T-helper 2 cell (primary cell): ENCODE data around the gene DHDH.

Experiments
- DNase-seq, 5 experiments: peaks; one replicate each; pipeline versions ENCODE4 v3.0.0 to v3.0.0-alpha.2; 2012 to 2022

DHDH gene

DNA sequence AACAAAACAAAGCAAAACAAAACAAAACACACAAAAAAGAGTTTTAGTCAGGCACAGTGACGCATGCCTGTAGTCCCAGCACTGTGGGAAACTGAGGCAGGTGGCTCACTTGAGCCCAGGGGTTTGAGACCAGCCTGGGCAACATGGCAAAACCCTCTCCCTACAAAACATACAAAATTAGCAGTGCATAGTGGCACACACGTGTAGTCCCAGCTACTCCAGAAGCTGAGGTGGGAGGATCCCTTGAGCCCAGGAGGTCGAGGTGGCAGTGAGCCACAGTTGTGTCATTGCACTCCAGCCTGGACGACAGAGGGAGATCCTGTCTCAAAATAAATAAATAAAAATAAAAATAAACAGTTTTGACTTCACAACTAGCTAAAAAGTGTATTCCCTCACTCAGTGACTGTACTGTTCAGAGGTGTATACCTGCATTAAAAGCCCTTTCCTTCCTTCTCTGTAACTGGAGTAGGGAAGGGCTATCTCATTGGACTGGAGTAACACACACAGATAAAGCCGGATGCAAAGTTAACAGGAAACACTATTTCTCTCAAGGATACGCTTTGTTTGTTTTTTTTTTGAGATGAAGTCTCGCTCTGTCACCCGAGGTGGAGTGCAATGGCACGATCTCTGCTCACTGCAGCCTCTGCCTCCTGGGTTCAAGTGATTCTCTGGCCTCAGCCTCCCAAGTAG is 17.5 kb downstream of the DHDH start:
- DNase-seq = no peak

DNA sequence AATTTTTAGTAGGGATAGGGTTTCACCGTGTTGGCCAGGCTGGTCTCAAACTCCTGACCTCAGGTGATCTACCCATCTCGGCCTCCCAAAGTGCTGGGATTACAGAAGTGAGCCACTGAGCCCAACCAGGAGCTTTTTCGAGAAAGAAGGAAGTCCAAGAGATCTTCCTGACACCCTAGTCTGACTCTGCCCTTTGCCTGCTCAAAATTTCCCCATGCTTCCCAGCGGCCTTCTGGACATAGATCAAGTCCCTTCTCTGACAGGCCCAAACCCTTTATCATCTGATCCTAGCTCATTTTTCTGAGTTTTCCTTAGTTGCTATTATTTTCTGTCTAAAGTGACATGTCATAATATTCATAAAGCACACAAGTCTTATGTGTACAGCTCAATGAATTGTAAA is 19.6 kb downstream of the DHDH start:
- DNase-seq = no peak

DNA sequence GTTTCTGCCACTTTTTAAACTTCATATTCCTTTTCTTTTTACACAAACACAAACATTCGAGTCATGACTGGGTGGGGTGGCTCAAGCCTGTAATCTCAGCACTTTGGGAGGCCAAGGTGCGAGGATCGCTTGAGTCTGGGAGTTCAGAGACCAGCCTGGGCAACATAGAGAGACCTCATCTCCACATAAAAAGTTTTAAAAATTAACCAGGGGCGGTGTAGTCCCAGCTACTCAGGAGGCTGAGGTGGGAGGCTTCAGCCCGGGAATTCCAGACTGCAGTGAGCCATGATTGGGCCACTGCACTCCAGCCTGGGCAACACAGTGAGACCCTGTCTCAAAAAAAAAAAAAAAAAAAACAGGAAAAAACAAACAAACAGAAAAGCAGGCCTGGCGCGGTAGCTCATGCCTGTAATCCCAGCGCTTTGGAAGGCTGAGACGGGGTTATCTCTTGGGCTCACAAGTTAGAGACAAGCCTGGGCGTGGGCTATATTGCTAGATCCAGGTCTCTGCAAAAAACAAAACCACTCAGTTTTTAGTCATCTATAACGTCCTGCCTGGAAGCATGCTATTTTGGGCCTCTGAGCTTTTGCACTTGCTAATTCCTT is 20.6 kb downstream of the DHDH start:
- DNase-seq = no peak

DNA sequence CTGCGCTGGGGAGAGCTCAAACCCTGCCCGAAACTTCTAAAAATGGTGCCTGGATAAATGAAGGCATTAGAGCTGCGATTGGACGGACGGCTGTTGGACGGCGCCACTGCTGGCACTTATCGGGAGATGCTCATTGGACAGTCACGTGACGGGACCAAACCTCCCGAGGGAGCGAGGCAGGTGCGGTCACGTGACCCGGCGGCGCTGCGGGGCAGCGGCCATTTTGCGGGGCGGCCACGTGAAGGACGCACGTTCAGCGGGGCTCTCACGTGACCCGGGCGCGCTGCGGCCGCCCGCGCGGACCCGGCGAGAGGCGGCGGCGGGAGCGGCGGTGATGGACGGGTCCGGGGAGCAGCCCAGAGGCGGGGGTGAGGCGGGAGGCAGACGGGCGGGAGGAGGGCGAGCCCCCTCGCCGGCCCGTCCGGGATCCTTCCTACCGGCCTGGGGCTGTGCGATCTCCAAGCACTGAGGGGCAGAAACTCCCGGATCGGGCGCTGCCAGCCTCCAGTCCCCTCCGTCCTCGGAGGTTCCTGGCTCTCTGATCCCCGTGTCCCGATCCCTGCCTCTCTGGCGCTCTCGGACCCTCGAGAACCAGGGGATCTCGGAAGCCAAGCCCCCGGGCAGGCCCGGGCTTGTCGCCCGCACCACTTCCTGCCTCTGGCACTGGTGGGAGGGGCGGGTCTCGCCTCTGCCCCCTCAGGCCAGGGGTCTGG is 21.3 kb downstream of the DHDH start, which contains the start of gene BAX:
Gene BAX (plus strand): TSS at position 281 of the 713 bp plus-strand sequence. CDS start 54 bp downstream, at position 335.
- peak; percentile 66 to 96 (median 79) for DNase-seq

DNA sequence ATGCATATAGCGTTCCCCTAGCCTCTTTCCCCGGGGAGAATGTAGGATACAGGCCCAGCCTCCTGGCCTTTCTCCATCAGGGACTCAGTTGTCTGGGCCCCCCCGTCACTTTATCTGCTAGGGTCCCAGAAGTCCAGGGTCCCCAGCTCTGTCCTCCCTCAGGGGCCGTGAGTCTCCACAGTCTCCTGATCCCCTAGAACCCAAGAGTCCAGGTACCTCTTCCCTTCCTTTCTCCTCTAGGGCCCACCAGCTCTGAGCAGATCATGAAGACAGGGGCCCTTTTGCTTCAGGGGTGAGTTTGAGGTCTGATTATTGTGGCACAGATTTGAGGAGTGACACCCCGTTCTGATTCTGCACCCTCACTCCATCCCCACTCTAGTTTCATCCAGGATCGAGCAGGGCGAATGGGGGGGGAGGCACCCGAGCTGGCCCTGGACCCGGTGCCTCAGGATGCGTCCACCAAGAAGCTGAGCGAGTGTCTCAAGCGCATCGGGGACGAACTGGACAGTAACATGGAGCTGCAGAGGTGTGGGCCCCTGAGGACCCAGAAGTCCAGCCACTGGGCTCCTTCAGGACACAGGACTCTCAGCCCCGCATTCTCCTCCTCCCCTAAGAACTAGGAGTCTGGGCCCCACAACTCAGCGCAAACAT is 21.9 kb downstream of the DHDH start:
- DNase-seq = no peak

DNA sequence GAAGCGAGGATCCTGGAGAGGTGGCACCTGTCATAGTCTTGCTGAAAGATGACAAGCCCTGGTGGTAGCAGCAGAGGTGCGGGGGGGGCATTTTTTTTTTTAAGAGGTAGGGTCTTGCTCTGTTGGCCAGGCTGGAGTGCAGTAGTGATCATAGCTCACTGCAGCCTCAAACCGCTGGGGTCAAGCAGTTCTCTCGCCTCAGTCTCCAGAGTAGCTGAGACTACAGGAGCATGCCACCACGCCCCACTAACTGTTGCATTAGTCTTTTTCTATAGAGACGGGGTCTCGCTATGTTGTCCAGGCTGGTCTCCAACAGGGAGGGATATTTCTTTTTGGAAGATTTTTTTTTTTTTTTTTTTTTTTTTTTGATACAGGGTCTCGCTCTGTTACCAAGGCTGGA is 24.5 kb downstream of the DHDH start:
- DNase-seq = no peak

DNA sequence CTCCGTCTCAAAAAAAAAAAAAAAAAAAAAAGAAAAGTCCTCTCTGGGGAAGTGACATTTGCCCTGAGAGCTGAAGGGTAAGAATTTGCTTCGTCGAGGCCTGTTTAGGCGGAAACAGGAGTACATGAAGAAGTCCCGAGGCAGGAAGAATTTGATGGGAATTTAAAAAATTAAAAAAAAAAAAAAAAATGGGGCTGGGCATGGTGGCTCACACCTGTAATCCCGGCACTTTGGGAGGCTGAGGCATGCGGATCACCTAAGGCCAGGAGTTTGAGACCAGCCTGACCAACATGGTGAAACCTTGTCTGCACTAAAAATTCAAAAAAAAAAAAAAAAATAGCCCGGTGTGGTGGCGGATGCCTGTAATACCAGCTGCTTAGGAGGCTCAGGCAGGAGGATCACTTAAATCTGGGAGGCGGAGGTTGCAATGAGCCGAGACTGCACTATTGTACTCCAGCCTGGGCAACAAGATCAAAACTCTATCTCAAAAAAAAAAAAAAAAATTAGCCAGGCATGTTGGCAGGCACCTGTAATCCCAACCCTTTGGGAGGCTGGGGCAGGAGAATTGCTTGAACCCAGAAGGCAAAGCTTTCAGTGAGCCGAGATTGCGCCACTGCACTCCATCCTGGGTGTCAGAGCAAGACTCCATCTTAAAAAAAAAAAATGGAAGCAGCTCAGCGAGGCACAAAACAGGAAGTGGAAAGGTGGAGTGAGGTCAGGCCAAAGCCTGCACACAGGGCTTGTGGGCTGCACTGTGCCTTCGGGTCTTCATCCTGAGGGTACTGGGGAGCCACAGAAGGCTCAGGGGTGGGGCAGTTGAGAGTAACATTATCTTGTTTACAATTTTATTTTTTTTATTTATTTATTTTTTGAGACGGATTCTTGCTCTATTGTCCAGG is 26.1 kb downstream of the DHDH start:
- DNase-seq = peak in 1 of 5 experiments; percentile 65

DNA sequence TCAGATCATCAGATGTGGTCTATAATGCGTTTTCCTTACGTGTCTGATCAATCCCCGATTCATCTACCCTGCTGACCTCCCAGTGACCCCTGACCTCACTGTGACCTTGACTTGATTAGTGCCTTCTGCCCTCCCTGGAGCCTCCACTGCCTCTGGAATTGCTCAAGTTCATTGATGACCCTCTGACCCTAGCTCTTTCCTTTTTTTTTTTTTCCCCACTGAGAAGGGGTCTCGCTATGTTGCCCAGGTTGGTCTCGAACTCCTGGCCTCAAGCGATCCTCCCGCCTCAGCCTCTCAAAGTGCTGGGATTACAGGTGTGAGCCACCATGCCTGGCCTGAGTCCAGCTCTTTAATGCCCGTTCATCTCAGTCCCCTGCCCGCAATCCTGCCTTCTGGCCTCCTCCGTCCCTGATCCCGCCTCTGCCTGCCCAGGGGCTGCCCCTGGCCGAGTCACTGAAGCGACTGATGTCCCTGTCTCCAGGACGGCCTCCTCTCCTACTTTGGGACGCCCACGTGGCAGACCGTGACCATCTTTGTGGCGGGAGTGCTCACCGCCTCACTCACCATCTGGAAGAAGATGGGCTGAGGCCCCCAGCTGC is 27.7 kb downstream of the DHDH start:
- no peak for DNase-seq

DNA sequence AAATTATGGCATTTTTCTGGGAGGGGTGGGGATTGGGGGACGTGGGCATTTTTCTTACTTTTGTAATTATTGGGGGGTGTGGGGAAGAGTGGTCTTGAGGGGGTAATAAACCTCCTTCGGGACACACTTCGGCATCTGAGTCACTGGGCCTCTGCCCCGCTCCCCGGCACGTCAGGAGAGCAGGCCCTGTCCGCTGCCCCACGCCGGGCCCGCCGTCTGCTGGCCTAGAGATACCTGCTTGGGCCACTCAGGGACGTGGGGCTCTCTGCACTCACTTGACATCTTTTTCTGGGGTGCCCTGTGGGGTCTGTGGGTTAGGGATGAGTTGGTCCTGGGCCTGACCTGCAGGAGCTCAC is 28.2 kb downstream of the DHDH start:
- no peak for DNase-seq

DNA sequence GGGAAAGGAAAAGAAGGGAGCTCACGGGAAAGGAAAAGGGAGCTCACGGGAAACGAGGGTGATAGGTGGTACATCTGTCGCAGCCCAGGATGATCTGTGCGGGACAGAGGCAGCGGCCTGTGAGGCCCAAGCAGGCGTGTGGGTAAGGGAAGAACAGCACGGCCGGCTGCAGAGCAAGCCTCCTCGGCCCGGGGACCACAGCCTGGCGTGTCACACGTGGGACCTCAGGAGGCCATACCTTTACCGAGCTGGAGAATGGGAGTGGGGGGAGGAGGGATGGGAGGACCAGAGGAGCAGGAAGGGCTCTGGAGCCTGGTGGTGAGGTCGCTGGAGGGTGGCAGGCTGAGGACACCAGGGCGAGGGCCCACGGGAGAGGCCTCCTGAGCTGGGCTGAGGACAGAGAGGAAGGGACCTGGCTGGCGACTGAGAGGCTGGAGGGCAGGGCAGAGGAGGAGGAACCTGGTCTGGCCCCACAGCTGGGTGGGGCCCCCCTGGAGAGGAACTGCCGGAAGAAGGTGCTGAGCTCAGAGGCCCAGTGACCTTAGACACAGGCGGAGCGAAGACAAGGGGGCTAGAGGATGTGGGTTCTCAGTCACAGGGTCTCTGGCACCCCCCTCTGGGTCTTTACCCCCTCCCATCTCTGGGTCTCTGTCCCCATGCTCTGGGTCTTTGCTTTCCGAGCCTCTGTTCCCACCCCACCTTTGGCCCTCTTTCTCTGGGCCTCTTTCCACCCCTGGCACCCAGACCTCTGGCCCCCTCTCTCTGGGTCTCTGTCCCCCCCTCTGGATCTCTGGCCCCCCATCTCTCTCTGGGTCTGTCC is 28.7 kb downstream of the DHDH start:
- peak in 2 of 5 experiments; percentile 30 to 61 for DNase-seq

DNA sequence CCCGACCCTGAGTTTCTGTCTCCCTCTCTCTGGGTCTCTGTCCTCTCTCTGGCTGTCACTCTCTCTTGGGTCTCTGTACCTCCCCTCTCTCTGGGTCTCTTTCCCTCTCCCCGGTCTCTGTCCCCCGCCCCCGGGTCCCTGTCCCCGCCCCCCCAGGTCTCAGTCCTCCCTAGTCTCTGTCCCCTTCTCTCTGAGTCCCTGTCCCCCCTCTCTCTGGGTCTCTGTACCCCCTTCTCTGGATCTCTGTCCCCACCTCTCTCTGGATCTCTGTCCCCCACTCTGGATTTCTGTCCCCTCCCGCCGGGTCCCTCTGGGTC is 29.3 kb downstream of the DHDH start:
- no peak for DNase-seq

DNA sequence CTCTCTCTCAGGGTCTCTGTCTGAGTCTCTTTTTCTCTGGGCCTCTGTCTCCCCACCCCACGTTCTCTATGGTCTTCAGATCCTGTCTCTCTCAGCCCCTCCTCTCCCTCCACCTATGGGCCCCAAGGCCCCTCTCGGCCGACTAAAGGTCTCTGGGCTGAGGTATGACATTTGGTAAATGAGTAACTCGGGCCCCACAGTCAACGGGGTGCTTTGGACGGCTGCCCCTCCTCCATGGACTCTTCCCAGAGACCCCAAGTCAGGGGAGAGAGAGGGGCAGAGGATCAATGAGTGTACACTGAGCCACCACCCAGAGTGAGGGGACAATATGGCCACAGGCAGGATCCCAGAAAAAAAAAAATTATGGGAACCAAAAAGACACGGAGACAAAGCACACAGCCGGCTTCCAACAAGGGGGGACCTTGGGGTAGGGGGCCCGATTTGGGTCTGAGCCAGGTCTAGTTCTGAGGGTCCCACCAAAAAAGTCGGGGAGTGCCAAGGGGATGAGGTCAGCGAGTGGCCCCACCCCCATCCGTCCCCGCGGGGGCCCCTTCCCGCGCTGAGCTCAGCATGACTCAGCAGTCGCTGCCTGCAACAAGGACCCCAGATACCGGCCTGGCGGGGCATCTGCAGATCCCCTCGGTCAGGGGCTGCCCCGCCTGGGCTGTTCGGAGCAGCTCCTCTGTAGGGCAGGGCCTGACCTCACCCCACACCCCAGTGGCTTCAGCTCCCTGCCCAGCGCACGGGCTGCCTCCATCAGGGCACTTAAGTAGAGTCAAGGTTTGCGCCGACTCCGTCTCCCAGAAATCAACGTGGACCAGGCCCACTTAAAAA is 30.1 kb downstream of the DHDH start:
- DNase-seq = peak; percentile 19 to 70 (median 29)

DNA sequence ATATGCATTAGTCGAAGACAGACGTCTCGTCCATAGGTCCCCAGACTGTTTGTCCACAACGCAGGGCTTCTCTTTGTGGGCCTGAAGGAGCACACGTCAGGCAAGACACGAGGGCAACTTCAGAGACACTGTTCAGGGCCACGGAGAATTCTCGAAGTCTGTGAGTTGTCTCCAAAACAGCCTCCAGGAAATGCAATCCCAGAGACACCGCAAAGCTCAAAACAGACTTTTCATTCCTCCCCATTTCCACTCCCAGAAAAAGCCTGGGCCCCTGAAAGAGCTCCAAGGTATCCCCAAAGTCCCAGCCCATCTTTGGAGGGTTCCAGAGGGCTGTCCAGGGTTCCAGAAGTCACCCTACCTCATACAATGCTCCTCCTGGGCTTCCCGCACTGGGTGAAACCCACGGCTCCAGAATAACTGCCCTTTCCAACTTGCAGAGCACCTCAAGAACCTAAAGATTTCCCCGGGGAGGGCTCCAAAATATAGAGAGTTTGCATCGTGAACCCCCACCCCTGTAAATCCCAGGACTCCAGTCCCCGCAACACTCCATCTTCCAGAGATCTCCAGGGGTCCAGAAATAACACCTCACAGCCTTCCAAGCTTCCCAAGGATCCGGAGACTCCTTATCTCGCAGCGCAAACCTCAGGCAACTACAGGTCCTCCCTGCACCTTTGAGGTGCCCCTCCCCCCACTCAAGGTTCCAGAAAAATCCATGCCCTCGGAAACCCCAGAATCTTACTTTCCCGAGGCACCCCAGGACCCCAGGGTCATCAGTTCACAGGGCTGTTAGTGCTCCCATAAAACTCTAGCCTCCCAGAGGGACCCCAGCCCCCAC is 30.9 kb downstream of the DHDH start:
- no peak for DNase-seq

DNA sequence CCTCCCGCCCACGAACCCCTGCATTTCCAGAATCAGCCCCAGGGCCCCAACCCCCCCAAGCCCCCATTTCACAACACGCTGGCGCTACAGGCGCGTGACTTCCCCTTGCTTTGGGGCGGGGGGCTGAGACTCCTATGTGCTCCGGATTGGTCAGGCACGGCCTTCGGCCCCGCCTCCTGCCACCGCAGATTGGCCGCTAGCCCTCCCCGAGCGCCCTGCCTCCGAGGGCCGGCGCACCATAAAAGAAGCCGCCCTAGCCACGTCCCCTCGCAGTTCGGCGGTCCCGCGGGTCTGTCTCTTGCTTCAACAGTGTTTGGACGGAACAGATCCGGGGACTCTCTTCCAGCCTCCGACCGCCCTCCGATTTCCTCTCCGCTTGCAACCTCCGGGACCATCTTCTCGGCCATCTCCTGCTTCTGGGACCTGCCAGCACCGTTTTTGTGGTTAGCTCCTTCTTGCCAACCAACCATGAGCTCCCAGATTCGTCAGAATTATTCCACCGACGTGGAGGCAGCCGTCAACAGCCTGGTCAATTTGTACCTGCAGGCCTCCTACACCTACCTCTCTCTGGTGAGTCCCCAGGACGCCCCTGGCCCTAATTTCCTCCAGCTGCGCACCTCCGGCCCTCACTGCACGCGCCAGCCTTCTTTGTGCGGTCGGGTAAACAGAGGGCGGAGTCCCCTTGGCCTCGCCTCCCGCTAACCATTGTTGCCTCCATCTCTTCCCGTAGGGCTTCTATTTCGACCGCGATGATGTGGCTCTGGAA is 31.7 kb downstream of the DHDH start, which contains the start of gene FTL:
Gene FTL (plus strand): TSS at position 270 of the 766 bp plus-strand sequence. CDS start 199 bp downstream, at position 469.
- DNase-seq = peak; percentile 70 to 96 (median 81)

DNA sequence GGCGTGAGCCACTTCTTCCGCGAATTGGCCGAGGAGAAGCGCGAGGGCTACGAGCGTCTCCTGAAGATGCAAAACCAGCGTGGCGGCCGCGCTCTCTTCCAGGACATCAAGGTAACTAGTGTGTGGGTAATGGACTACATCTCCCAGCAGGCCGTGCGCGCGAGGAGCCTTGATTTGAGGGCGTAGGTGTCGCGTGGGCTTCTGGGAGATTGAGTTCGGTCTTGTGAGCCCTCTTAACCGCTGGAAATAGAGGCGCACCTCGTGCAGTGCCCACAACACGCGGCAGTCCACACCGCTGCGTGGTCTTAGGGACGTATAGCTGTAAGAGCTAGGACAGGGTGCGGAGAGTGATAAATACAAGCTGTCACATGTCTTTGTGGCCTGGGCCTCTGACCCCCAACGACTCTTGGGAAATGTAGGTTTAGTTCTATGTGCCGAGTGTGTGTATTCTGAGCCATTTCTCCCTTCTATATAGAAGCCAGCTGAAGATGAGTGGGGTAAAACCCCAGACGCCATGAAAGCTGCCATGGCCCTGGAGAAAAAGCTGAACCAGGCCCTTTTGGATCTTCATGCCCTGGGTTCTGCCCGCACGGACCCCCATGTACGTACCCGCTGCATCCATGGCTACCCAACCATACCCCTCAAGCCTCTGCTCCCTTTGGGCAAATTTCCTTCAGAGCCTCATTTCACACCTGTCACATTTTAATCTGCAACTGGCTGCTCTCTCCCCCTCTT is 32.5 kb downstream of the DHDH start:
- DNase-seq = peak; percentile 76 to 94 (median 86)

DNA sequence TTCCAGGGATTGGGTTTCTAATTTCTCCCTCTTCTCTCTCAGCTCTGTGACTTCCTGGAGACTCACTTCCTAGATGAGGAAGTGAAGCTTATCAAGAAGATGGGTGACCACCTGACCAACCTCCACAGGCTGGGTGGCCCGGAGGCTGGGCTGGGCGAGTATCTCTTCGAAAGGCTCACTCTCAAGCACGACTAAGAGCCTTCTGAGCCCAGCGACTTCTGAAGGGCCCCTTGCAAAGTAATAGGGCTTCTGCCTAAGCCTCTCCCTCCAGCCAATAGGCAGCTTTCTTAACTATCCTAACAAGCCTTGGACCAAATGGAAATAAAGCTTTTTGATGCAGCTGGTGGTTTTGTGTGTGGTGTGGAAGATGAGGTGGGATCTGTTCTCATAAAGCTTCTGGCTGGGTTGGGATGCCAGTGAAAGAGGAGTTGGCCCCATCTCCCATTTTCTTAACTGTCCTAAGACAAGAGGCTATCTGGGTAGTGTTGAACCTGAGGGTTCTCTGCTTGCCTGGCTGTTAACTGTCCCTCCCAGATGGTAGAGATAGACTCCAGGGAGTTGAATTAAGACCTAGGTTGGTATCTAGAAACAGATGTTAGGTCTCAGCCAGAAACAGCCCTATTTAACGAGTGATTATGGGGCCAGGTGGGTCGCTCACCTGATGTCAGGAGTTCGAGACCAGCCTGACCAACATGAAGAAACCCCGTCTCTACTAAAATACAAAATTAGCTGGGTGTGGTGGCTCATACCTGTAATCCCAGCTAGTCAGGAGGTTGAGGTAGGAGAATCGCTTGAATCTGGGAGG is 33.2 kb downstream of the DHDH start:
- no peak for DNase-seq
